Measurements from ENCODE around the gene PAQR5. TPM values are rescaled to one million over a fixed set of nuclear protein-coding genes. Genes with fewer than 3 reads are reported as not detected.

Gene PAQR5
- total RNA-seq, 1 experiment from 2014 or later = 34.0 TPM

DNA sequence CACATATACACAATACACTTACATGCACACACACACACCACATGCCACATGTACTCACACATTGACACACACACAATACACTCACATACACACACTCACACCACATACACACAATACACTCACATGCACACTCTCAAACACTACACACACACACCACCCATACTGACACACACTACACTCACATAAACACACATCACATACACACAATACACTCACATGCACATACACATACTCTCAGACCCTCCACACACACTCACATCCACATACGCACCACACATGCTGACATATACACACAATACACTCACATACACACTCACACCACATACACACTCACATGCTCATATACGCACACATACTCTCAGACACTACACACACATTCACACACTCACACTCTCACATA is 87.1 kb downstream of the PAQR5 start:
- Histone ChIP-seq H3K9ac (ENCODE audit: low read length) (no peak overlapping the region), H3K4me3 (replicated peaks in 1 of 2; ENCODE audit: low read depth in 1 of 2, low read length in 2 of 2) (no peak overlapping the region), H3K36me3 (ENCODE audit: control insufficient read depth in 1 of 2, insufficient read depth in 2 of 2, low read length in 2 of 2) (no peaks in the 10 kb centered on the region), H3K4me1 (ENCODE audit: control insufficient read depth in 1 of 2, insufficient read depth in 2 of 2, low read length in 2 of 2) (peaks cover 13 to 14% of the 10 kb centered on the region in 2 experiments), H3K27me3 (ENCODE audit: insufficient read depth, low read length) (no peaks in the 10 kb centered on the region), H3K79me2 (ENCODE audit: insufficient read depth, low read length) (no peaks in the 10 kb centered on the region), H3K9me2 (ENCODE audit: insufficient read depth) (no peaks in the 10 kb centered on the region), H3K4me2 (ENCODE audit: low read length) (no peak overlapping the region), H4K20me1 (ENCODE audit: insufficient read depth) (no peaks in the 10 kb centered on the region), H2AFZ (ENCODE audit: low read depth, low read length, poor library complexity, severe bottlenecking) (no peak overlapping the region), H3K27ac (ENCODE audit: low read depth, low read length) (no peak overlapping the region), H3K9me3 (ENCODE audit: control insufficient read depth in 1 of 2, insufficient read depth in 1 of 2, low read depth in 1 of 2, low read length in 2 of 2) (no peaks in the 10 kb centered on the region)
- ChIA-PET CTCF (no interaction called here), RAD21 (ENCODE audit: low non-redundant PET in 1 of 2, low total read pairs in 2 of 2, uncharacterized antibody in 2 of 2, unreplicated experiment in 2 of 2) (no interaction called here), POLR2A (no interaction called here)
- ATAC-seq (no peak), DNase-seq (ENCODE audit: low read depth, low spot score) (no peak)
- BruUV-seq (replicated peaks) = no TSS peak
- TF ChIP-seq CBX3 (IDR thresholded peaks at IDR 0.05; ENCODE audit: low read depth) (no peak), POLR2AphosphoS5 (IDR thresholded peaks at IDR 0.05; ENCODE audit: low read depth, low read length) (no peak), SIN3A (IDR thresholded peaks at IDR 0.05; ENCODE audit: low read depth) (no peak), TCF7L2 (IDR thresholded peaks at IDR 0.05; ENCODE audit: borderline replicate concordance, extremely low read depth, insufficient read depth, insufficient read length) (no peak), POLR2A (IDR thresholded peaks at IDR 0.05; ENCODE audit: borderline replicate concordance, extremely low read depth, insufficient read depth, insufficient read length) (no peak), EZH2 (IDR thresholded peaks at IDR 0.05) (no peak), FOSL1 (IDR thresholded peaks at IDR 0.05; ENCODE audit: low read depth) (no peak)
- TF ChIP-seq, protein P1, sequence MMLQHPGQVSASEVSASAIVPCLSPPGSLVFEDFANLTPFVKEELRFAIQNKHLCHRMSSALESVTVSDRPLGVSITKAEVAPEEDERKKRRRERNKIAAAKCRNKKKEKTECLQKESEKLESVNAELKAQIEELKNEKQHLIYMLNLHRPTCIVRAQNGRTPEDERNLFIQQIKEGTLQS (IDR thresholded peaks at IDR 0.05) = no peak
- intact Hi-C loops (cut with micrococcal nuclease) = no loop called here

DNA sequence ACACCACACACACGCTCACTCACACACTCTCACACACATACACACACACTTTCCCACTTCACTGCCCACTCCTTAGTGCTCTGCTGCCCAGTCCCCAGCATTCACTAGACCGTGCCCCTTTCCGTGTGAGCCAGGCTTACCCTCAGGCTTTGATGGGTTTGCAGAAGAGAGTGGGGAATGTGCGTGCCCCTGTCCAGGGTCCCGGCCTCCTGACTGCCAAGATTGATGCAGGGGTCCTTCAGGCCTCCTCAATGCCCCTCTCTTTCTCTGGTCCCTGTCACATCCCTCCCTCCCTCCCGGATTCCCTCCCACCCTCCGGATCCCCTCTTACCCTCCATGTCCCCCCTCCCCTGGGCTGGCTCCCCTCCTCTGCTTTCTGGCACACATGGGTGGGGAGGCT is 87.6 kb downstream of the PAQR5 start:
- POLR2A ChIA-PET = no interaction called here
- no peak for TF ChIP-seq SRF (IDR thresholded peaks at IDR 0.05; ENCODE audit: low read depth)
- TF ChIP-seq, protein P2, sequence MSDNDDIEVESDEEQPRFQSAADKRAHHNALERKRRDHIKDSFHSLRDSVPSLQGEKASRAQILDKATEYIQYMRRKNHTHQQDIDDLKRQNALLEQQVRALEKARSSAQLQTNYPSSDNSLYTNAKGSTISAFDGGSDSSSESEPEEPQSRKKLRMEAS (IDR thresholded peaks at IDR 0.05) = no peak
- no peak for TF ChIP-seq ELF1 (IDR thresholded peaks at IDR 0.05; ENCODE audit: borderline replicate concordance, low read depth)
- TF ChIP-seq, protein P3, sequence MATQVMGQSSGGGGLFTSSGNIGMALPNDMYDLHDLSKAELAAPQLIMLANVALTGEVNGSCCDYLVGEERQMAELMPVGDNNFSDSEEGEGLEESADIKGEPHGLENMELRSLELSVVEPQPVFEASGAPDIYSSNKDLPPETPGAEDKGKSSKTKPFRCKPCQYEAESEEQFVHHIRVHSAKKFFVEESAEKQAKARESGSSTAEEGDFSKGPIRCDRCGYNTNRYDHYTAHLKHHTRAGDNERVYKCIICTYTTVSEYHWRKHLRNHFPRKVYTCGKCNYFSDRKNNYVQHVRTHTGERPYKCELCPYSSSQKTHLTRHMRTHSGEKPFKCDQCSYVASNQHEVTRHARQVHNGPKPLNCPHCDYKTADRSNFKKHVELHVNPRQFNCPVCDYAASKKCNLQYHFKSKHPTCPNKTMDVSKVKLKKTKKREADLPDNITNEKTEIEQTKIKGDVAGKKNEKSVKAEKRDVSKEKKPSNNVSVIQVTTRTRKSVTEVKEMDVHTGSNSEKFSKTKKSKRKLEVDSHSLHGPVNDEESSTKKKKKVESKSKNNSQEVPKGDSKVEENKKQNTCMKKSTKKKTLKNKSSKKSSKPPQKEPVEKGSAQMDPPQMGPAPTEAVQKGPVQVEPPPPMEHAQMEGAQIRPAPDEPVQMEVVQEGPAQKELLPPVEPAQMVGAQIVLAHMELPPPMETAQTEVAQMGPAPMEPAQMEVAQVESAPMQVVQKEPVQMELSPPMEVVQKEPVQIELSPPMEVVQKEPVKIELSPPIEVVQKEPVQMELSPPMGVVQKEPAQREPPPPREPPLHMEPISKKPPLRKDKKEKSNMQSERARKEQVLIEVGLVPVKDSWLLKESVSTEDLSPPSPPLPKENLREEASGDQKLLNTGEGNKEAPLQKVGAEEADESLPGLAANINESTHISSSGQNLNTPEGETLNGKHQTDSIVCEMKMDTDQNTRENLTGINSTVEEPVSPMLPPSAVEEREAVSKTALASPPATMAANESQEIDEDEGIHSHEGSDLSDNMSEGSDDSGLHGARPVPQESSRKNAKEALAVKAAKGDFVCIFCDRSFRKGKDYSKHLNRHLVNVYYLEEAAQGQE (IDR thresholded peaks at IDR 0.05; ENCODE audit: low read depth) = no peak
- TF ChIP-seq FOSL1 (IDR thresholded peaks at IDR 0.05; ENCODE audit: low read depth) = no peak
- TF ChIP-seq EZH2 (IDR thresholded peaks at IDR 0.05) = no peak
- TF ChIP-seq, protein P1 (IDR thresholded peaks at IDR 0.05) = no peak
- TF ChIP-seq, protein P4, sequence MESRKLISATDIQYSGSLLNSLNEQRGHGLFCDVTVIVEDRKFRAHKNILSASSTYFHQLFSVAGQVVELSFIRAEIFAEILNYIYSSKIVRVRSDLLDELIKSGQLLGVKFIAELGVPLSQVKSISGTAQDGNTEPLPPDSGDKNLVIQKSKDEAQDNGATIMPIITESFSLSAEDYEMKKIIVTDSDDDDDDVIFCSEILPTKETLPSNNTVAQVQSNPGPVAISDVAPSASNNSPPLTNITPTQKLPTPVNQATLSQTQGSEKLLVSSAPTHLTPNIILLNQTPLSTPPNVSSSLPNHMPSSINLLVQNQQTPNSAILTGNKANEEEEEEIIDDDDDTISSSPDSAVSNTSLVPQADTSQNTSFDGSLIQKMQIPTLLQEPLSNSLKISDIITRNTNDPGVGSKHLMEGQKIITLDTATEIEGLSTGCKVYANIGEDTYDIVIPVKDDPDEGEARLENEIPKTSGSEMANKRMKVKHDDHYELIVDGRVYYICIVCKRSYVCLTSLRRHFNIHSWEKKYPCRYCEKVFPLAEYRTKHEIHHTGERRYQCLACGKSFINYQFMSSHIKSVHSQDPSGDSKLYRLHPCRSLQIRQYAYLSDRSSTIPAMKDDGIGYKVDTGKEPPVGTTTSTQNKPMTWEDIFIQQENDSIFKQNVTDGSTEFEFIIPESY (IDR thresholded peaks at IDR 0.05; ENCODE audit: extremely low read depth, insufficient replicate concordance, low read length) = no peak
- no peak for TF ChIP-seq CBX3 (IDR thresholded peaks at IDR 0.05; ENCODE audit: low read depth)
- TF ChIP-seq ZFX (IDR thresholded peaks at IDR 0.05) = no peak
- no peak for TF ChIP-seq POLR2AphosphoS5 (IDR thresholded peaks at IDR 0.05; ENCODE audit: low read depth, low read length)
- no peak for TF ChIP-seq EZH2phosphoT487 (IDR thresholded peaks at IDR 0.05; ENCODE audit: borderline replicate concordance)
- TF ChIP-seq EGR1 (IDR thresholded peaks at IDR 0.05; ENCODE audit: low read depth) = no peak

More for the DNA sequence above, 87.6 kb downstream of the PAQR5 start:
- CTCF ChIA-PET = no interaction called here
- DNase-seq (ENCODE audit: low read depth, low spot score) = no peak
- Histone ChIP-seq H3K4me3 (replicated peaks in 1 of 2; ENCODE audit: low read depth in 1 of 2, low read length in 2 of 2) (no peak overlapping the region), H4K20me1 (ENCODE audit: insufficient read depth) (no peaks in the 10 kb centered on the region), H3K9me2 (ENCODE audit: insufficient read depth) (no peaks in the 10 kb centered on the region), H3K9ac (ENCODE audit: low read length) (no peak overlapping the region), H3K4me1 (ENCODE audit: control insufficient read depth in 1 of 2, insufficient read depth in 2 of 2, low read length in 2 of 2) (peaks cover 17 to 19% of the 10 kb centered on the region in 2 experiments), H3K36me3 (ENCODE audit: control insufficient read depth in 1 of 2, insufficient read depth in 2 of 2, low read length in 2 of 2) (no peaks in the 10 kb centered on the region), H3K4me2 (ENCODE audit: low read length) (no peak overlapping the region), H3K9me3 (ENCODE audit: control insufficient read depth in 1 of 2, insufficient read depth in 1 of 2, low read depth in 1 of 2, low read length in 2 of 2) (no peaks in the 10 kb centered on the region), H3K79me2 (ENCODE audit: insufficient read depth, low read length) (no peaks in the 10 kb centered on the region), H3K27ac (ENCODE audit: low read depth, low read length) (no peak overlapping the region), H3K27me3 (ENCODE audit: insufficient read depth, low read length) (no peaks in the 10 kb centered on the region), H2AFZ (ENCODE audit: low read depth, low read length, poor library complexity, severe bottlenecking) (no peak overlapping the region)
- intact Hi-C loops (cut with micrococcal nuclease) = no loop called here
- BruUV-seq (replicated peaks) = no TSS peak
- RAD21 ChIA-PET (ENCODE audit: low non-redundant PET in 1 of 2, low total read pairs in 2 of 2, uncharacterized antibody in 2 of 2, unreplicated experiment in 2 of 2) = no interaction called here
- ATAC-seq = no peak

Data from HCT116 (cell line).